Measurements from ENCODE around the gene CCDC127.

The CCDC127 gene

GRCh38 chr5:200985-201384 lies 17.0 kb downstream of the CCDC127 start:
- no peak for DNase-seq

- no peak for DNase-seq
Observed at GRCh38 chr5:199950-200645, 17.9 kb downstream of the CCDC127 start.

GRCh38 chr5:199197-199949 lies 18.6 kb downstream of the CCDC127 start:
- DNase-seq = no peak

GRCh38 chr5:198516-199196 lies 19.3 kb downstream of the CCDC127 start:
- DNase-seq = no peak

- DNase-seq = no peak
Observed at GRCh38 chr5:197892-198489, 20.0 kb downstream of the CCDC127 start.

- peak; percentile 11 for DNase-seq
Observed at GRCh38 chr5:197031-197430, 20.9 kb downstream of the CCDC127 start.

GRCh38 chr5:196350-196749 lies 21.6 kb downstream of the CCDC127 start:
- DNase-seq = no peak

- no peak for DNase-seq
Observed at GRCh38 chr5:195401-196160, 22.4 kb downstream of the CCDC127 start.

- DNase-seq = no peak
Observed at GRCh38 chr5:194603-195209, 23.2 kb downstream of the CCDC127 start.

GRCh38 chr5:194102-194501 lies 23.9 kb downstream of the CCDC127 start:
- no peak for DNase-seq

- no peak for DNase-seq
Observed at GRCh38 chr5:192970-193831, 24.8 kb downstream of the CCDC127 start.

- DNase-seq = no peak
Observed at GRCh38 chr5:192691-192969, 25.3 kb downstream of the CCDC127 start.

- no peak for DNase-seq
Observed at GRCh38 chr5:191949-192690, 25.8 kb downstream of the CCDC127 start.

- no peak for DNase-seq
Observed at GRCh38 chr5:191036-191948, 26.7 kb downstream of the CCDC127 start, which contains the start of gene LRRC14B. TSS of gene LRRC14B (plus strand) at chr5:191495. CDS start at chr5:191539, 44 bp downstream.

- DNase-seq = no peak
Observed at GRCh38 chr5:190366-191035, 27.5 kb downstream of the CCDC127 start.

GRCh38 chr5:189976-190365 lies 28.0 kb downstream of the CCDC127 start:
- DNase-seq = no peak

GRCh38 chr5:189486-189885 lies 28.5 kb downstream of the CCDC127 start:
- no peak for DNase-seq

GRCh38 chr5:188488-189481 lies 29.2 kb downstream of the CCDC127 start:
- DNase-seq = peak; percentile 79
